H1 (cell line): ENCODE results near the gene MYO1D.

ENCODE experiments used
- CEBPB ChIP-seq: IDR thresholded peaks from 2 replicates; pipeline ENCODE4 v1.6.1; 2012; ENCODE audit warnings: low read depth, low read length
- CREB1 ChIP-seq: IDR thresholded peaks from 2 replicates; pipeline ENCODE4 v1.6.1; 2012; ENCODE audit warnings: inconsistent platforms
- EP300 ChIP-seq, 2 experiments: IDR thresholded peaks; 1 replicate in 1 of 2; 2 replicates in 1 of 2; pipeline ENCODE4 v1.6.1; 2011 to 2012; ENCODE audit warnings: low read depth in 2 of 2, low read length in 2 of 2, mild to moderate bottlenecking in 2 of 2, borderline replicate concordance in 1 of 2, inconsistent platforms in 1 of 2, moderate library complexity in 1 of 2
- JUN ChIP-seq: IDR thresholded peaks from 2 replicates; pipeline ENCODE4 v1.6.1; 2011; ENCODE audit warnings: low read depth, mild to moderate bottlenecking, improper control_type of control experiment, low read length
- SAP30 ChIP-seq: fragments of 300-600 bp; sonication (generic); IDR thresholded peaks from 2 replicates; pipeline ENCODE4 v1.7.1; 2012; ENCODE audit warnings: low read length, moderate library complexity, mild to moderate bottlenecking, inconsistent platforms; ENCODE audit not compliant: insufficient read depth, insufficient replicate concordance
- SIN3A ChIP-seq, 2 experiments: IDR thresholded peaks in 1 of 2; conservative IDR thresholded peaks in 1 of 2; 2 replicates each; pipeline ENCODE4 v1.6.1; 2011 to 2012; ENCODE audit warnings: low read length in 2 of 2, improper control_type of control experiment in 1 of 2, low read depth in 1 of 2, mild to moderate bottlenecking in 1 of 2
- TF ChIP-seq, protein P1 (sequence below), 3 experiments: IDR thresholded peaks; 1 replicate in 2 of 3; 2 replicates in 1 of 3; pipeline versions ENCODE4 v1.5.1 to v1.6.1; 2011; ENCODE audit warnings: low read length in 3 of 3, mild to moderate bottlenecking in 3 of 3, inconsistent platforms in 2 of 3, low read depth in 1 of 3, moderate library complexity in 1 of 3; ENCODE audit not compliant: insufficient read depth in 1 of 3; ENCODE audit errors: control extremely low read depth in 1 of 3
- TF ChIP-seq, protein P2 (sequence below): IDR thresholded peaks from 2 replicates; pipeline ENCODE4 v1.6.1; 2011; ENCODE audit warnings: low read length, improper control_type of control experiment

DNA sequence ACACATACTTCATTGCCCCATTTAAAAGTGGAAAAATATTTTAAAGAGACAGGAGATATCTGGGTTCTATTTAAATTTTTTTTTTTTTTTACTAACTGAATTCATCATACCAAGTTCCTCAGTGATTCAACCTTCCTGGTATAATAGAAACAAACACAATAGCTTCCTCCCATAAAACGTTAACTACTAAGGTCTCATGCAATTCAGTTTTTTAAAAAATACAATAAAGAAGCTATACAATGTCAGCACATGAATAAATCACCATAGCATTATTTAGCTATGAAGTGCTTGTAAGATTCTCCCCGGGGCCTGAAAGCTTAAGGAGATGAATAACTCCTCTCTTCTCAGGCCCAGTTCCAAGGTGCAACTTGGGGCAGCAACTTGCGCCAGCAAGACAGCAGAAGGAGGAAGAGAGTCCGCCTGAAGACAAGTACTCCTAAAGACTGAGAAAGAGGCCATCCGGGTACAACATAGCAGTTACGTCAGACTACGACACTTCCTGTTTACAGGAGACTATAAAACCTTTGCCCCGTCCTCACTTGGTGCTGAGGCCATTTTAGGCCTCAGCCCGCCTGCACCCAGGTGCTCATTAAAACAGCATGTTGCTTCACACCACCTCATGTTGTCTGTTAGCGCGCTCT, 81.5 kb downstream of the MYO1D start:
- no peak for TF ChIP-seq EP300 (IDR thresholded peaks at IDR 0.05; ENCODE audit: borderline replicate concordance in 1 of 2, low read depth in 2 of 2, low read length in 2 of 2)
- TF ChIP-seq, protein P1, sequence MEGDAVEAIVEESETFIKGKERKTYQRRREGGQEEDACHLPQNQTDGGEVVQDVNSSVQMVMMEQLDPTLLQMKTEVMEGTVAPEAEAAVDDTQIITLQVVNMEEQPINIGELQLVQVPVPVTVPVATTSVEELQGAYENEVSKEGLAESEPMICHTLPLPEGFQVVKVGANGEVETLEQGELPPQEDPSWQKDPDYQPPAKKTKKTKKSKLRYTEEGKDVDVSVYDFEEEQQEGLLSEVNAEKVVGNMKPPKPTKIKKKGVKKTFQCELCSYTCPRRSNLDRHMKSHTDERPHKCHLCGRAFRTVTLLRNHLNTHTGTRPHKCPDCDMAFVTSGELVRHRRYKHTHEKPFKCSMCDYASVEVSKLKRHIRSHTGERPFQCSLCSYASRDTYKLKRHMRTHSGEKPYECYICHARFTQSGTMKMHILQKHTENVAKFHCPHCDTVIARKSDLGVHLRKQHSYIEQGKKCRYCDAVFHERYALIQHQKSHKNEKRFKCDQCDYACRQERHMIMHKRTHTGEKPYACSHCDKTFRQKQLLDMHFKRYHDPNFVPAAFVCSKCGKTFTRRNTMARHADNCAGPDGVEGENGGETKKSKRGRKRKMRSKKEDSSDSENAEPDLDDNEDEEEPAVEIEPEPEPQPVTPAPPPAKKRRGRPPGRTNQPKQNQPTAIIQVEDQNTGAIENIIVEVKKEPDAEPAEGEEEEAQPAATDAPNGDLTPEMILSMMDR (IDR thresholded peaks at IDR 0.05; ENCODE audit: control extremely low read depth in 1 of 3, insufficient read depth in 1 of 3, low read depth in 1 of 3, low read length in 3 of 3): peak; percentile 16 to 33 (median 29); a peak in 3 of 4 replicates
- TF ChIP-seq CREB1: no peak
- no peak for TF ChIP-seq SAP30
- TF ChIP-seq JUN: no peak
- TF ChIP-seq, protein P2, sequence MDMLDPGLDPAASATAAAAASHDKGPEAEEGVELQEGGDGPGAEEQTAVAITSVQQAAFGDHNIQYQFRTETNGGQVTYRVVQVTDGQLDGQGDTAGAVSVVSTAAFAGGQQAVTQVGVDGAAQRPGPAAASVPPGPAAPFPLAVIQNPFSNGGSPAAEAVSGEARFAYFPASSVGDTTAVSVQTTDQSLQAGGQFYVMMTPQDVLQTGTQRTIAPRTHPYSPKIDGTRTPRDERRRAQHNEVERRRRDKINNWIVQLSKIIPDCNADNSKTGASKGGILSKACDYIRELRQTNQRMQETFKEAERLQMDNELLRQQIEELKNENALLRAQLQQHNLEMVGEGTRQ: no peak
- TF ChIP-seq CEBPB: no peak; the same call in 1 of the 2 replicates
- no peak for TF ChIP-seq SIN3A (conservative IDR thresholded peaks at IDR 0.05 in 1 of 2, IDR thresholded peaks at IDR 0.05 in 1 of 2; ENCODE audit: low read depth in 1 of 2, low read length in 2 of 2)
